Esophagus squamous epithelium (tissue), 5 donors: ENCODE measurements around the gene BICRA. TPM values are rescaled to one million over a fixed set of nuclear protein-coding genes. Genes with fewer than 3 reads are reported as not detected.
A peak's percentile ranks its signal among the peaks of the same experiment; 100 is the strongest.
"Not testable (repeated sequence)": the region's sequence is repeated elsewhere in the genome, so short reads cannot be mapped to it uniquely, and the experiment has no call there.

ENCODE experiments used
- DNase-seq: peaks from one replicate; lab custom pipeline; 2025; lab: John Stamatoyannopoulos, UW
- H3K27ac ChIP-seq, 4 donors: fragments of 200-600 bp; sonication (generic); one replicate each; pipeline ENCODE4 v1.5.1; 2016 to 2019; ENCODE audit warnings: mild to moderate bottlenecking in 1 of 4
- H3K27me3 ChIP-seq, 4 donors: fragments of 200-600 bp; sonication (generic); 1 replicate in 3 of 4; 2 replicates in 1 of 4; pipeline versions ENCODE4 v1.5.1 to v1.6.0; 2017 to 2021; ENCODE audit warnings: antibody characterized with exemption in 1 of 4
- H3K36me3 ChIP-seq, 3 donors: fragments of 200-600 bp; sonication (generic); one replicate each; pipeline ENCODE4 v1.5.1; 2016 to 2019
- H3K4me1 ChIP-seq, 3 donors: fragments of 200-600 bp; sonication (generic); one replicate each; pipeline ENCODE4 v1.5.1; 2017 to 2019
- H3K4me3 ChIP-seq, 4 donors: fragments of 200-600 bp; sonication (generic); 1 replicate in 3 of 4; 2 replicates in 1 of 4; pipeline ENCODE4 v1.5.1; 2016 to 2019; ENCODE audit warnings: mild to moderate bottlenecking in 2 of 4, moderate library complexity in 1 of 4
- H3K9me3 ChIP-seq, 3 donors: fragments of 200-600 bp; sonication (generic); one replicate each; pipeline ENCODE4 v1.5.1; 2016 to 2019
- CTCF ChIP-seq, 6 experiments: fragments of 450-650 bp in 4 of 6; fragments of 200-600 bp in 2 of 6; sonication (generic) in 2 of 6; IDR thresholded peaks; one replicate each; pipeline ENCODE4 v1.5.1; 2016 to 2019; ENCODE audit warnings: antibody characterized with exemption in 6 of 6, mild to moderate bottlenecking in 4 of 6, moderate library complexity in 4 of 6
- POLR2A ChIP-seq, 4 donors: fragments of 450-650 bp; IDR thresholded peaks; one replicate each; pipeline ENCODE4 v1.6.1; 2017; ENCODE audit warnings: antibody characterized with exemption in 4 of 4, mild to moderate bottlenecking in 4 of 4, moderate library complexity in 3 of 4
- WGBS, 2 donors: methylation state at CpG; one replicate each; pipeline ENCODE4 v1.1.5; 2018; 5-methylcytosine and 5-hydroxymethylcytosine counted together
- intact Hi-C: fragments of 100-400 bp; cut with DNase I; formaldehyde crosslinking; loops from one replicate; pipeline ENCODE4 v1.15.0; 2022
- total RNA-seq, 4 donors: library from RNA; depleted of rRNA; stranded (reverse); fragments of >200 nt; gene quantifications; one replicate each; pipeline ENCODE4 v1.1.0, GENCODE V29; 2016
- donor health status: DM: yes; HTN: yes; CAD: no.

BICRA gene
- total RNA-seq, 4 donors from 2014 or later, result 1.1 to 17.5 (median 7.0) TPM

- Histone ChIP-seq H3K27me3 (no peaks in the 10 kb centered on the region), H3K36me3 (no peaks in the 10 kb centered on the region), H3K4me3 (no peak overlapping the region), H3K4me1 (peaks cover 15 to 23% (median 16%) of the 10 kb centered on the region in 3 donors), H3K27ac (no peak overlapping the region), H3K9me3 (no peaks in the 10 kb centered on the region)
- TF ChIP-seq CTCF (IDR thresholded peaks at IDR 0.05) (no peak), POLR2A (IDR thresholded peaks at IDR 0.05) (no peak)
- 64 to 67% methylated on average over 6 of the region's 6 CpGs for WGBS, 2 donors
- intact Hi-C loops, result no loop called here
- no peak for DNase-seq
These were observed 13.0 kb upstream of the BICRA start for GRCh38 chr19:47595944-47596343.

GRCh38 chr19:47598407-47599349 lies 10.3 kb upstream of the BICRA start:
- Histone ChIP-seq H3K27ac (peak overlapping the region; percentile 92 to 95 (median 94)), H3K9me3 (no peaks in the 10 kb centered on the region), H3K27me3 (no peaks in the 10 kb centered on the region), H3K4me1 (peaks cover 16 to 46% (median 19%) of the 10 kb centered on the region in 3 donors), H3K4me3 (peak overlapping the region; percentile 11 to 77 (median 56)), H3K36me3 (no peaks in the 10 kb centered on the region)
- no peak for DNase-seq
- WGBS, 2 donors, result 29 to 32% methylated on average over 18 to 21 of the region's 21 CpGs
- intact Hi-C loops, result no loop called here
- TF ChIP-seq CTCF (IDR thresholded peaks at IDR 0.05), result no peak
- TF ChIP-seq POLR2A (IDR thresholded peaks at IDR 0.05), result peak in 1 of 4 donors; percentile 11

GRCh38 chr19:47599671-47600245 lies 9.2 kb upstream of the BICRA start:
- DNase-seq, H3K27me3 ChIP-seq, H3K9me3 ChIP-seq, H3K36me3 ChIP-seq, intact Hi-C loops: not testable (repeated sequence)
- Histone ChIP-seq H3K4me3 (peak overlapping the region; percentile 28 to 77 (median 56)), H3K27ac (peak overlapping the region; percentile 92 to 95 (median 94)), H3K4me1 (peaks cover 16 to 46% (median 19%) of the 10 kb centered on the region in 3 donors)
- whole genome bisulfite sequencing, 2 donors, result 32 to 36% methylated on average over 23 to 24 of the region's 25 CpGs

GRCh38 chr19:47600246-47601179 lies 8.4 kb upstream of the BICRA start:
- 7 to 11% methylated on average over 26 to 34 of the region's 77 CpGs for WGBS, 2 donors
- intact Hi-C loops, result no loop called here

More at GRCh38 chr19:47600246-47601179, 8.4 kb upstream of the BICRA start:
- no peaks in the 10 kb centered on the region for H3K9me3 ChIP-seq
- peak overlapping the region; percentile 40 to 77 (median 56) for H3K4me3 ChIP-seq
- peak; percentile 94 for DNase-seq
- H3K36me3 ChIP-seq, result no peaks in the 10 kb centered on the region
- TF ChIP-seq CTCF (IDR thresholded peaks at IDR 0.05), result peak in 2 of 6 experiments; percentile 12 to 13
- TF ChIP-seq POLR2A (IDR thresholded peaks at IDR 0.05), result peak in 3 of 4 donors; percentile 84 to 94 (median 85)
- no peaks in the 10 kb centered on the region for H3K27me3 ChIP-seq
- peak overlapping the region; percentile 92 to 95 (median 94) for H3K27ac ChIP-seq
- peaks cover 16 to 46% (median 19%) of the 10 kb centered on the region in 3 donors for H3K4me1 ChIP-seq
